HG03457 (cell line): Measurements from ENCODE around the gene HNRNPAB.

Source experiments
- ATAC-seq: cut with Tn5 transposase; IDR thresholded peaks from one replicate; pipeline ENCODE4 v1.9.1; 2021; ENCODE audit warnings: moderate number of reproducible peaks; ENCODE audit not compliant: unreplicated experiment

The HNRNPAB gene

DNA sequence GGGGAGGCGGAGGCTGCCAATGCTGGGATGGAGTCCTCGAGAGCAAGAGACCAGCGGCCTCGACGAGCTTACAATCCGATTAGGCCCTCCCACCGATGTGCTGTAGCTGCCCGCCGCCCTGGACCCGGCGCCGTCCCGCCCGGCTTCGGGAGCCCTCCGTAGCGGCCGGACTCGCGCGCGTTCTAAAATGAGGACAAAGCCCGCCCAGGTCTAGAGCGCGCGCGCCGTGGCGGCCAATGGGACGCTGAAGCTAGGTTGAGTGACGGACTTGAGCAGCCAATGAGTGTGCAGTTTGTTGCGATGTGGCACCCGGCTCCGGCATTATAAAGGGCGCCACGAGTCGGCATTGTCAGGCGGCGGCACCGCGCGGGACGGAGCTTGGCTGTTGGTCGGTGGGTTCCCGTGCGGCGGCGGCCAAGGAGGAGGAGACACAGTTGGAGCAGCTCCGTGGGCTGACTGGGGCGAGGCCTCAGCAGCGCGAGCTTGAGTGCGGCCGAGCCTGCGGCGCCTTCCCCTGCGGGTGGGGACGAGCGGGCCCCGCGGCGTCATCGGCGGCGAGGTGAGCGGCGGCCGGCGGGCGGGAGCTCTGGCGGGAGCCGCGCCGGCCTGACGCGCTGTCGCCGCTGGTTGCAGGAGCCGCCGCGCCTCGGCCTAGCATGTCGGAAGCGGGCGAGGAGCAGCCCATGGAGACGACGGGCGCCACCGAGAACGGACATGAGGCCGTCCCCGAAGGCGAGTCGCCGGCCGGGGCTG is at the start of gene HNRNPAB:
TSS of gene HNRNPAB (plus strand) at position 352 of the 753 bp plus-strand sequence. CDS start at position 657, 305 bp downstream.
- peak; percentile 56 for ATAC-seq

DNA sequence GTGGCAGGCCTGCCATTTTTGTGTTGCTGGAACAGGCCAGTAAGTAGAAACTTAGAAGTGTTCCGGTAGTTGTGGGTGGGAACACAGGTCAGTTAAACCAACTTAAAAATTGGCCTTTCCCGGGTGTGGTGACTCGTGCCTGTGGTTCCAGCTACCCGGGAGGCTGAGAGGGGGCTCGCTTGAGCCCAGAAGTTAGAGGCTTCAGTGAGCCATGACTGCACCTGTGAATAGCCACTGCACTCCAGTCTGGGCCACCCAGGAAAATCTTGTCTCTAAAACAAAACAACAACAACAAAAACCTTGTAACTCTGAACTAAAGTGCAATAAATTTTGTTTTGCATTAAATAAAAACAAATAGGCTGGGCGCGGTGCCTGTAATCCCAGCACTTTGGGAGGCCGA is 49.3 kb upstream of the HNRNPAB start:
- ATAC-seq: no peak

DNA sequence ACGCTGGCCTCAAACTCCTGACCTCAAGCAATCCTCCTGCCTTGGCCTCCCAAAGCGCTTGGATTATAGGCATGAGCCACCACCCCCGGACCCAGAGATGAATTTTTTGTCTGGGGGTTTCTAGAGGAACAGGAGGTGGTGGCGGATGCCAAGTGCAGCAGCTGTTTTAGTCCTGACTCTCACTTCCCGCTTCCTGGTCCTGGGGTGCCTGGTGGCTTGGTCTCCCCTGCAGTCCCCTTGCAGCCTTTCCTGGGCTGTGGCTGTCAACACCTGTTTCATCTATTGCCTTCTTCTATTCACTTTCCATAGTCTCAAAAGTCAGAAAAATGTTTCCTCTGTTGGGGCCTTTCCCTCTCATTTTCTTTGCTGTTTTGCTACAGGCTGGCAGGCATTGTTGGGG is 44.2 kb upstream of the HNRNPAB start:
- ATAC-seq: no peak

DNA sequence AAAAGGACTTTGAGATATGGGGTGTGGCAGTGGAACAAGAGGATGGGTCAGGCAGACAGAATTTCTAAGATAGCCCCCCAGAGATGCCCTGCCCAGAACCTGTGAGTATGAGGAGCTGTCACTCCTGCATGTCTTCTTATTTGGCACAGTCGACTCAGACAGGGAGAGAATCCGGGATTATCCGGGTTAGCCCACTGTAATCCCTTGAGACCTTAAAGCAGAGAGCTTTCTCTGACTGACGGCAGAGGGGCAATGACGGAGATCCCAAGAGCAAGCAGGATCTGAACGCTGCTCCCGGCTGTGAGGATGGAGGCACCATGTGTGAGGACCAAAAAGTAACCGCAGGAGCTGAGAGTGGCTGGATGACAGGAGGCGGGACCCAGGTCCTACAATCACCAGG is 41.9 kb upstream of the HNRNPAB start:
- ATAC-seq: no peak

DNA sequence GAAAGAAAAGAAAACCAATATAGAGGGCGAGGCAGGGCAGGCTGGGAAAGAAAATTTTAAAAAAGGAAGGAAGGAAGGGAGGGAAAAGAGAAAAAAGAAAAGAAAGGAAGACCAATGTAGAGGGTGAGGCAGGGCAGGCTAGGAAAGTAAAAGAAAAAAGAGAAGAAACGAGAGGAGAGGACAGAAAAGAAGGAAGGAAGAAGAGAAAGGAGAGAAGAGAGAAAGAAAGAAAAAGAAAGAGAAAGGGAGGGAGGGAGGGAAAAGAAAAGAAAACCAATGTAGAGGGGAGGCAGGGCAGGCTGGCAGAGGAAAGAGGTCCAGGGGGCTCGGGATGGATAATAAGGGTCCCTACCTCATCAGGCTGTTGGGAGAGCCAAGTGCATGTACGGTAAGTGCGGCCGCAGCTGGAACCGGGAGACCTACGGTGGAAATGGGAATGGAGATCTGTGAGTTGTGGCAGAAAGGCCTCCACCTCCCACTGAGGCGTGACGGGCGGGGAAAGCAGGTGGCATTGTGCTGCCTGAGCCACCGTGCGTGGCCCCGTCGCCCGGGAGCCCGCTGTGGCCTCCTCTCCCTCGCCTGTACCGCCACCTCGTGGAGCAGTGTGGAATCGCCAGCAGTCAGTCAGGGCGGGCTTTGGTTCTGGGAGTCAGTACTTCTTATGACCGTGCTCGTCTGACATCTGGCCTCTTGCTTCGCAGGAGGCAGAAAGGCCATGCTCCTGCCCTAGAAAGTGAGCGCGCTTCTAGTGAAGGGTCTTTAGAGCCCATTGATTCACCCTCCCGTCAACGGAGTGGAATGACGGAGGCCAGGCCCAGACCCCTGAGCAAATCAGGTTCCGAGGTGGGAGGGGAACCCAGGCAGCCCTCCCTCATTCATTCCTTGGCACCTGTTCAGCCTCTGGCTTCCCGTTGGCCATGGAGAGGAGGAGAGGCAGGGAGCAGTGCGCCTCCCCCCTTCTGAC is 40.3 kb upstream of the HNRNPAB start:
- ATAC-seq: peak; percentile 95

DNA sequence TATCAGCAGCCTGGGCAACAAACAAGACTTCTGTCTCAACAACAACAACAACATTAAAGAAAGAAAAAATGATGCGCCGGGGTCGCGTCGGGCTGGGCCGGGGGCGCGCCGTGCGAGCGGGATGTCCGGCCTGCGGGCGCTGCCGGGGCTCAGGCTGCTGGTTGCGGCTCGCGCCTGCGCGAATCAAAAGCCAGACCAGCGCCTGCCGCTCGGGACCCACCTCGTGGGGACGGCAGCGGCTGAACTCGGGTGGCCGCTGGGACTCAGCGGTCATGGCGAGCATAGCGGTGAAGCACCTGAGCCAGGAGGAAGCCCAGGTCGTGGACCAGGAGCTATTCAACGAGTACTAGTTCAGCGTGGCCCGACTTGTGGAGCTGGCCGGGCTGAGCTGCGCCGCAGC is 38.8 kb upstream of the HNRNPAB start:
- no peak for ATAC-seq

DNA sequence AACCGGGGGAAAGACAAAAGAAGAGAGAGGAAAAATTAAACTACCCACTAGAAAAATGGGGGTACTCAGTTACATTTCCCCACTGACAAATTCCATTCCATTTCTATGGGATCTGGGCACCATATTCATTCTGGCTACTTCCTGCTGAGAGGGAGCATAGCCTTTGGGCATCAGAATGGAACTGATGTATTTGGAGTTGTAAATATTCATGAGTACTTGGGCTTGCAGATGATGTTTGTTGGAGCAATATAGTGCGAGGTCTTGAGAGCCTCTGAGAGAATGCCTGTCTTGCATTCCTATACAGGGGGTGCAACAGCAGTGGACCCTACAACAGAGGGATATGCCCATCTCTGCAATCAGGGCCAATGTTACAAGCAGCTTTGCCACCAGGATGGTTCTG is 33.9 kb upstream of the HNRNPAB start:
- ATAC-seq: no peak

DNA sequence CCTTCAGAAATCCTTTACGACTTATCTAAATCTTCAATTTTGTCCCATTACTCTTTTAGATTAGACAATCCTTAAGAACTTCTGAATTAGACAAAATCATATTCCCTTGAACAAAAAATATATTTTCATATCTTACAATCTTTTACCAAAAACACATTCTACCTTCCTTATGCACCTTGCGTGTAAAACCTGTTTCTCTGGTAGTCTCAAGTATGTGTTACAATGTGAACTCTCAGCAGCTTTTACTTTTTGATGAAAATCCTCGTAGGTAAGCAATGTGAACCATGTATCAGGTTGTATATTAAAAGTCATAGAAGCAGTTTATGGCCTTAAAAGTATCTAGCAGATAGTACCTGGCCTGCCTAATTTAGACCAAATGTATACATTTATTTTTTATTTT is 29.9 kb upstream of the HNRNPAB start:
- ATAC-seq: no peak

DNA sequence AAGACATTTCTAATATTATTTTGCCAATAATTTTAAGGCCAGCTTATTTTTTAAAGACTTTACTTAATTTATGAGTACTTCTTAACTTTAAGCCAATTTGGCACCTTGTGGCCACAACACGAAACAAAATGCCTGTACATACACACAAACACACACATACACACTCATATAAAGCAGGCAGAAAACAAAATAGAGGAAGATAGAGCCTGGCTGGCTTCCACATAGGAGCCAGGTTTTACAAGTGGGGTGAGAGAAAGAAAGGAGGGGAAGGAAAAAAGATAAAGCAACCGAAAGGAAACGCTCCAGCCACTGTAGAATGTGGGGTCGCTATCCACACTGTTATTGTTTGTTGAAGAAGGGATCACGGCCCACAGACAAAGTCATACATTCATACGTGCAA is 27.5 kb upstream of the HNRNPAB start:
- ATAC-seq: no peak

DNA sequence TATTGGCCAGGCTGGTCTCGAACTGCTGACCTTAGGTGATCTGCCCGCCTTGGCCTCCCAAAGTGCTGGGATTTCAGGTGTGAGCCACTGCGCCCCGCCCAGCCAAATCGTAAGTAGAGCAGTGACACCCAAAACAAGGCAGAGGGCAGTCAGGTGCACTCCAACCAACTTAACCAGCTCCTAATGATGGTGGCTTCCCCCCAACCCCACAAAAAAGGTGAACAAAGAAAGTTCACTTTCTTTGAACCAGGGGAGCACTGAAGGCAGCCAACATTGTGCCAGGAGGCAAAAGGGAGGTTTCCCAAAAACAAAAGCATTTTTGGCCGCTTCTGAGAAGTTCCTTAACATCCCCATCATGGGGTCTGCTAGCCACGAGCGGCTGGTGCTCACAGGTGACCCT is 26.8 kb upstream of the HNRNPAB start:
- ATAC-seq: no peak

DNA sequence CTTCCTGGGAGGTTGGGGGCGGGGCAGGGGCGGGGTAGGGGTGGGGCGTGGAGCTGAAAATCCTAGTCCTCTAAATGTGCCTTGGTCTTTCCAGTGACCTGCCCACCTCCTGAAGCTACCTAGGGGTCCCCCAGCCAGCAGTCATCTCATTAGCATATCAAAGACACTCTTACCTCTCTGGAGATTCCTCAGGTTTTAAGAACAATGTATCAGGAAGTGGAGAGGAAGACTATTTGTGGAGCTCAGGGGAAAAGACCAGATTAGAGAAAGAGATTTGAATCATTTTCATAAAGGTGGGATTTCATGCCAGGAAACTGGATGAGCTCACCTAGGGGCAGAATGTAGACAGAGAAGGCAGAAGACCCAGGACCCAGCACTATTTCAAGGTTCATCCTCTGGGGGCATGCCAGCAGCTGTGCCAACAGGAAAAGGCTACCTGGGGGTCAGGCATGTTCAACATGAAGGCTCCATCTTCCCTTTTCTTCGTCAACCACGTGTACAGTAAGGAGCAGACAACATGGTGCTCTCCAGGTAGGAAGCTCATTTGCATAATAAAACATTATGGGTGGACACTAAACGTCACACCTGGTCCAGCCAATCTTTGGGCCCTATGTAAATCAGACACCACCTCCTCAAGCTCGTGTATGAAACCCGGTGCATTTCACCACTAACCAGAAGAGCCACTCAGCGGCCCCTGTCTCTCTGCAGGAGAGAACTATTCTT is 24.0 kb upstream of the HNRNPAB start:
- ATAC-seq: no peak

DNA sequence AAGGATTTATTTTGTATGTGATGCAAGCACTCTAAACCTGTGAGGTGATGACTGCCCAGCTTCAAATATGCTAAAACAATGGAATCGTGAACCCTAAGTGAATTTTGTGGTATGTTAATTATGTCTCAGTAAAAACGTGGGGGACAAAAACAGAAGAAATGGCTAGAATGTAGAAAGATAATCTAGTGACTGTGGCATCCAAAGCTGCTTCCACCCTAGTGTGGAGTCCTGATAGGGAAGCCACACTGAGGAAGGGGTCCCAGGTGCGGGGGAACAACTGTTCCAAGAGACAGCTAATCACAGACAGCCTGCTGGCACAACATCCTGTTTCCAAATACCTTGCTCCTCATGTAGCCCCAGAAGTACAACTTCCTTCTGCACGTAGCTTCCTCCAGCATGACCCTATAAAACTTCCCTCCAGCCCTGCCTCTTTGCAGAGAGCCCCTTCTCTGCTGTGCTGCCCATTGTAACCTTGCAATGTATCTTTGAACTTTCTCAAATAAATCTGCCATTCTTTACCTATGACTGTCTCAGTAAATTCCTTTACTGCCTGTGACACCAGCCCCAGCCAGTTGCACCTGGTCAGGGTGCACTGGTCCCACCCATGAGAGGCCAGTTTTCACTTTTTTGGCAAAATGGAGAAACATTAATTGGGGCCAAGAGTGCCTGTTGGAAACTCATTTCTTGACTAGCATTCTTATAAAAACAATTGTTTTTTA is 22.0 kb upstream of the HNRNPAB start:
- no peak for ATAC-seq

DNA sequence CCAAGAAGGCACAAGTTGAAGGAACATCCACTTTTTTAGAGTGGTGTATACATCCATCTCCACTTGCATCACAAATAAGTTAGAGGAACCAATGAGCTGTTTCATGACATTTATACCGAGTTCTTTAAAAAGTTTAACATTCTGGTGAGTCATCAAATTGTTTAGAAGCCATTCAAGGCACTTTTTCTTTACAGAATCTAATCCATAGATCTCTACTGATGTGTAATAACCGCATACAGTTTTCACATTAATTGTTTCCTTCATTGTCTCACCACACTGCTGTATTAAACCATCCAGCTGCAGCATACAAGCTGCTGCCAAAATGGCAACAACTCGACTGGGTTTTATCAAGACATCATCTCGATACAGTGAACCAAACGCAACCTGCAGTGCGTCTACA is 17.9 kb upstream of the HNRNPAB start:
- no peak for ATAC-seq

DNA sequence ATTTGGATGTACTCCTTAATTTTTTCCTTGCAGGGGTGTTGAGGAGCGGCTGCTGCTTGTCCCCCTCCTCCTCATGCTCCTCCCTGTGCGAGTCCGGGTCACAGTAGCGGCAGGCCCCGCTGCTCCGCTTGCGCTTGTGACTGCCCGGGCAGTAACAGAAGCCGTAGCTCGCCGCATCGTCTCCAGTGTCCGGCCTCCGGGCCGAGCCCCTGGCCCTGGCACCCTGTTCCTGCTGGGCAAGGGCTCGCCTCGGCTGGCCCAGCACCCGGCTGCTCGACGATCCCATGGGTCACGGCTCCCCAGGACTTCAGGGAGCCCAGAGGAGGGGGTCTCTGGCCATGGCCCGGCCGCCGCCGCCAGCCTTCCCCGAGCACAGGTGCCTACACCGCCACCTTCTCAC is 17.3 kb upstream of the HNRNPAB start, which contains the start of gene GMCL2:
TSS of gene GMCL2 (minus strand) at position 358 of the 400 bp plus-strand sequence. CDS start at position 286, 72 bp downstream.
- ATAC-seq: no peak

DNA sequence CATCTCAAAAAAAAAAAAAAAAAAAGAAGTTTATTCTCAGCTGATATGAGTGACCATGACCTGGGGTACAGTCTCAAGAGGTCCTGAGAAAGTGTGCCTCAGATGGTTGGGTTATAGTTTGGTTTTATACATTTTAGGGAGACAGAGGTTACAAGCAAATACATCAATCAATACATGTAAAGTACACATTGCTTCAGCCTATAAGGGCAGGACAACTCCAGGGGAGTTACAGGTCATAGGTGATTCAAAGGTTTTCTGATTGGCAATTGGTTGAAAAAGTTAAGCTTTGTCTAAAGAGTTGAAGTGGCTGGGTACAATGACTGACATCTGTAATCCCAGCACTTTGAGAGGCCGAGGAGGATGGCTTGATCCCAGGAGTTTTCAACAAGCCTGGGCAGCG is 14.9 kb upstream of the HNRNPAB start:
- ATAC-seq: no peak

DNA sequence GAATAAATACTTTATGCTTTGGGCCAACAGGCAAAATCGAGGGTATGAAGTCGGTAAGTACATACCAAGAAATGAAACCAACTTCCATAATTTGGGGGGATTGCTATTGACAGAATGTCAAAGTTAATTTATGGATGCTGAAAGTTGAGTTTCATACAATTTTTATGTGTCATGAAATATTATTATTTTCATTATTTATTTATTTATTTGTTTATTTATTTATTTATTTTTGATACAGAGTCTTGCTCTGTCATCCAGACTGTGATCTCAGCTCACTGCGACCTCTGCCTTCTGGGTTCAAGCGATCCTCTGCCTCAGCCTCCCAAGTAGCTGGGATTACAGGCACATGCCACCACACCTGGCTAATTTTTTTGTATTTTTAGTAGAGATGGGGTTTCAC is 12.7 kb upstream of the HNRNPAB start:
- no peak for ATAC-seq

DNA sequence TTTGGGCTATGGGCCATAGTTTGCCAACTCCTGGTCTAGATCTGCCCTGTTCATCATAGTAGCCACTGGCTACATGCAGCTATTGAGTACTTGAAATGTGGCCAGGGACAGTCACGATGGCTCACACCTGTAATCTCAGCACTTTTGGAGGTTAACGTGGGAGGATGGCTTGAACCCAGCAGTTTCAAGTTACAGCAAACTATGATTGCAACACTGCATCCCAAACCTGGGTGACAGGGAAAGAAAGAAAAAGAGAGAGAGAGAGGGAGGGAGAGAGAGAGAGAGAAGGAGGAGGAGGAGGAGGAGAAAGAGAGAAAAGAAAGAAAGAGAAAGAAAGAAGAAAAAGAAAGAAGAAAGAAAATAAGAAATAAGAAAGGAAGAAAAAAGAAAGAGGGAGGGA is 12.1 kb upstream of the HNRNPAB start:
- no peak for ATAC-seq

DNA sequence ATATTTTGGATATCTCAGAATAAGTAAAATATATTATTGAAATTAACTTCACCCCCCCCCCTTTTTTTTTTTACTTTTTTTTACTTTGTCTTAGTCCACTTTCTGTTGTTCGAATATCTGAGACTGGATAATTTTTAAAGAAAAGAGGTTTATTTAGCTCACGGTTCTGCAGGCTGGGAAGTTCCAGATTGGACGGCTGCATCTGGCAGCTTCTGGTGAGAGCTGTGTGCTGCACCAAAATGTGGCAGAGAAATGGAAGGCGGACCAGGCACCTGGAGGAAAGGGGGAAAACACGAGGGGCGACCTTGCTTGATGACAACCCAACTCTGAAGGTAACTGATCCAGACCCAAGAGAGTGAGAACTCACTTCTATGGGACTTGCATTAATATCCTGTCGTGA is 11.5 kb upstream of the HNRNPAB start:
- no peak for ATAC-seq

DNA sequence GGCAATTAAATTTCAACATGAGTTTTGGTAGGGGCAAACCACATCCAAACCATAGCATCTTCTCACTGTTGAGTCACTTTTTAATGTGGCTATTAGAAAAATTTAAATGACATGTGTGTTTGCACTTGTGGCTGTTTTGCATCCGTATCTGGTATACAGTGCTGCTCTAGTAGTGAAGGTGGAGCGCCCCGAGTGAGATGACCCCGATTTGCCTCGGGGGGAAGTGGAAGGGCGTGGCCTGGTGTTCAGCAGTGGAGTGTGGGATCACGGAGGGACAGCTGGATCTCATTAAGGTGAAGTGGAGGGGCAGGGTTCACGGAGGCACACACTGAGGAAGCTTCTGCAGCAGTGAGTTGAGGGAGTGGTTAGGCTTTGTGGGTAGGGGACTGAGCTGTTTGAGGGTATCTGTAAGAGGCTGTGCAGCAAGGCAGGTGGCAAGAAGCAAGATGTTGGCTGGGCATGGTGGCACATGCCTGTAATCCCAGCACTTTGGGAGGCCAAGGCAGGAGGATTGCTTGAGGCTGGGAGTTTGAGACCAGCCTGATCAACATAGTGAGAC is 11.0 kb upstream of the HNRNPAB start:
- no peak for ATAC-seq

DNA sequence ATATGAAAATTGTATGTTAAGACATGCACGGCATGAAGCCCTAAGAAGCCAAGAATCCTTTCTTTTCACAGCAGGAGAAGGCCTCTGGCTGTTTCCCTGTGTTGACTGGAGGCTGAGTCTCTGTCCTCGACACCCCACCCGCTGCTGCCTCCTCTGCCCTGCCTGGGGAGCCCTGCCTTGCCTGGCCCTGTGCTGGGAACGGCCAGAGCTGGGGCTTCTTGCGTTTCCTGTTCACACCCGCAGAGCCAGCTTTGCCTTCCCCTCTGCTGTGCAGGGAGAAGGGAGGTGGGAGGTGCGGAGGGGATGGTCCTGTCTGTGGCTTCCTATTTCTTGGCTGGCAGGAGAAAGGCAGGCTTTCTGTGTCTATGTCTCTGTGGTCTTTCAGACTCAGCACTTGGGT is 10.3 kb upstream of the HNRNPAB start:
- ATAC-seq: no peak
